HCT116 (cell line): ENCODE data around the gene PCBP3. TPM values are rescaled to one million over a fixed set of nuclear protein-coding genes. Genes with fewer than 3 reads are reported as not detected.
A peak's percentile ranks its signal among the peaks of the same experiment; 100 is the strongest.

Experiments used
- ATAC-seq: fragments of 200-7000 bp; cut with Tn5 transposase; 2 replicates; pipeline ENCODE4 v1.9.1; 2020; ENCODE audit warnings: mild to moderate bottlenecking, moderate library complexity
- BruUV-seq: library from RNA; stranded (reverse); fragments of 400-500 nt; replicated peaks from 2 replicates; lab custom pipeline; 2021; lab: Mats Ljungman, UMichigan
- CTCF ChIA-PET: fragments of 300-600 bp; sonication (Branson Sonifier 250); formaldehyde crosslinking; loops from one replicate; lab custom pipeline; 2021; ENCODE audit warnings: antibody characterized with exemption; lab: Charles Lee
- POLR2A ChIA-PET: fragments of 300-600, 350-600 bp; sonication (Branson Sonifier 250); formaldehyde crosslinking; loops from one replicate; lab custom pipeline; 2021; ENCODE audit warnings: antibody characterized with exemption; lab: Charles Lee
- RAD21 ChIA-PET, 2 experiments: fragments of 300-600 bp; sonication (Branson Sonifier 250); formaldehyde crosslinking; loops; one replicate each; lab custom pipeline; 2023; ENCODE audit warnings: low total read pairs in 2 of 2; ENCODE audit not compliant: uncharacterized antibody in 2 of 2, unreplicated experiment in 2 of 2, low non-redundant PET in 1 of 2; lab: Charles Lee
- DNase-seq: peaks from one replicate; pipeline ENCODE4 v3.0.0-alpha.2; 2010; ENCODE audit warnings: low read depth, low spot score
- H2AFZ ChIP-seq: fragments of 200-600 bp; shearing (Covaris generic), sonication (generic); 2 replicates; pipeline ENCODE4 v1.6.1; 2017; ENCODE audit warnings: low read depth, mixed run types, mixed read lengths, antibody characterized with exemption, low read length; ENCODE audit not compliant: poor library complexity, severe bottlenecking
- H3K27ac ChIP-seq: 2 replicates; pipeline ENCODE4 v1.5.1; 2012; ENCODE audit warnings: low read depth, low read length
- H3K27me3 ChIP-seq: fragments of 200-600 bp; sonication (generic); 2 replicates; pipeline ENCODE4 v1.6.1; 2016; ENCODE audit warnings: mixed run types, low read length, mixed read lengths; ENCODE audit not compliant: insufficient read depth
- H3K36me3 ChIP-seq, 2 experiments: fragments of 200-500 bp in 1 of 2; fragments of 200-600 bp in 1 of 2; sonication (Bioruptor generic) in 1 of 2; sonication (generic) in 1 of 2; 2 replicates each; pipeline versions ENCODE4 v1.5.1 to v1.6.1; 2014 to 2016; ENCODE audit warnings: low read length in 2 of 2, inconsistent platforms in 1 of 2, mixed read lengths in 1 of 2, mixed run types in 1 of 2; ENCODE audit not compliant: insufficient read depth in 2 of 2, control insufficient read depth in 1 of 2
- H3K4me1 ChIP-seq, 2 experiments: fragments of 200-600 bp in 1 of 2; sonication (generic) in 1 of 2; 2 replicates each; pipeline versions ENCODE4 v1.5.1 to v1.6.1; 2012 to 2017; ENCODE audit warnings: low read length in 2 of 2, inconsistent platforms in 1 of 2, mild to moderate bottlenecking in 1 of 2, mixed read lengths in 1 of 2, mixed run types in 1 of 2, moderate library complexity in 1 of 2; ENCODE audit not compliant: insufficient read depth in 2 of 2, control insufficient read depth in 1 of 2
- H3K4me2 ChIP-seq: fragments of 200-600 bp; sonication (generic); 2 replicates; pipeline ENCODE4 v1.6.1; 2017; ENCODE audit warnings: mixed run types, low read length, mixed read lengths
- H3K4me3 ChIP-seq, 2 experiments: fragments of 200-600 bp in 1 of 2; sonication (generic) in 1 of 2; replicated peaks in 1 of 2; 2 replicates each; pipeline ENCODE4 v1.5.1; 2011 to 2016; ENCODE audit warnings: low read length in 2 of 2, control low read depth in 1 of 2, low read depth in 1 of 2, mild to moderate bottlenecking in 1 of 2, mixed read lengths in 1 of 2, mixed run types in 1 of 2
- H3K79me2 ChIP-seq: fragments of 200-600 bp; sonication (generic); 2 replicates; pipeline ENCODE4 v1.6.1; 2017; ENCODE audit warnings: mild to moderate bottlenecking, mixed run types, low read length, moderate library complexity, mixed read lengths; ENCODE audit not compliant: insufficient read depth
- H3K9ac ChIP-seq: fragments of 200-600 bp; sonication (generic); 2 replicates; pipeline ENCODE4 v1.6.1; 2016; ENCODE audit warnings: low read length, mixed read lengths
- H3K9me2 ChIP-seq: fragments of 200-600 bp; sonication (generic), shearing (Covaris generic); 2 replicates; pipeline ENCODE4 v1.6.1; 2017; ENCODE audit warnings: mixed run types, mild to moderate bottlenecking, moderate library complexity; ENCODE audit not compliant: insufficient read depth
- H3K9me3 ChIP-seq, 2 experiments: fragments of 200-500 bp in 1 of 2; fragments of 200-600 bp in 1 of 2; sonication (Bioruptor generic) in 1 of 2; sonication (generic) in 1 of 2; 2 replicates each; pipeline ENCODE4 v1.6.1; 2014 to 2017; ENCODE audit warnings: low read length in 2 of 2, mixed read lengths in 2 of 2, inconsistent platforms in 1 of 2, low read depth in 1 of 2, mild to moderate bottlenecking in 1 of 2, mixed run types in 1 of 2, moderate library complexity in 1 of 2; ENCODE audit not compliant: control insufficient read depth in 1 of 2, insufficient read depth in 1 of 2
- H4K20me1 ChIP-seq: fragments of 200-600 bp; sonication (generic), shearing (Covaris generic); 2 replicates; pipeline ENCODE4 v1.6.1; 2017; ENCODE audit warnings: mixed run types, mild to moderate bottlenecking, moderate library complexity; ENCODE audit not compliant: insufficient read depth
- CBX3 ChIP-seq: IDR thresholded peaks from 2 replicates; pipeline ENCODE4 v1.6.1; 2012; ENCODE audit warnings: low read depth
- CEBPB ChIP-seq: IDR thresholded peaks from 2 replicates; pipeline ENCODE4 v1.6.1; 2012; ENCODE audit warnings: low read depth
- EZH2 ChIP-seq: fragments of 200-600 bp; sonication (generic); IDR thresholded peaks from 2 replicates; pipeline ENCODE4 v1.6.1; 2017; ENCODE audit warnings: antibody characterized with exemption, mixed run types
- EZH2phosphoT487 ChIP-seq: fragments of 200-600 bp; IDR thresholded peaks from 2 replicates; pipeline ENCODE4 v1.6.1; 2018; ENCODE audit warnings: antibody characterized with exemption, borderline replicate concordance
- FOSL1 ChIP-seq: IDR thresholded peaks from 2 replicates; pipeline ENCODE4 v1.6.1; 2012; ENCODE audit warnings: low read depth
- JUND ChIP-seq: IDR thresholded peaks from 2 replicates; pipeline ENCODE4 v1.6.1; 2012
- POLR2AphosphoS5 ChIP-seq: IDR thresholded peaks from 2 replicates; pipeline ENCODE4 v1.6.1; 2011; ENCODE audit warnings: mild to moderate bottlenecking, low read depth, low read length, moderate library complexity
- SP1 ChIP-seq: IDR thresholded peaks from 2 replicates; pipeline ENCODE4 v1.6.1; 2012; ENCODE audit warnings: low read depth
- SRF ChIP-seq: IDR thresholded peaks from 2 replicates; pipeline ENCODE4 v1.6.1; 2012; ENCODE audit warnings: low read depth
- TCF7L2 ChIP-seq: IDR thresholded peaks from 2 replicates; pipeline ENCODE4 v1.7.0; 2011; ENCODE audit warnings: borderline replicate concordance, inconsistent platforms; ENCODE audit not compliant: insufficient read depth, insufficient read length; ENCODE audit errors: extremely low read depth
- ZFX ChIP-seq: fragments of 450-650 bp; IDR thresholded peaks from 2 replicates; pipeline ENCODE4 v1.6.1; 2017
- ZNF274 ChIP-seq: fragments of 200-500 bp; sonication (Bioruptor generic); IDR thresholded peaks from 2 replicates; pipeline ENCODE4 v1.6.1; 2014; ENCODE audit warnings: mild to moderate bottlenecking, low read depth, low read length, inconsistent platforms
- intact Hi-C: fragments of 100-400 bp; cut with micrococcal nuclease; formaldehyde crosslinking; loops from 2 replicates; pipeline ENCODE4 v1.10.0; 2022
- total RNA-seq: library from RNA; stranded (reverse); gene quantifications from one replicate; pipeline ENCODE4 v1.2.1, GENCODE V29; 2021; ENCODE audit not compliant: unreplicated experiment
- TF ChIP-seq, protein P1 (sequence below), 3 experiments: fragments of 200-600 bp in 1 of 3; sonication (generic) in 1 of 3; IDR thresholded peaks in 2 of 3; conservative IDR thresholded peaks in 1 of 3; 2 replicates each; pipeline ENCODE4 v1.5.1; 2012 to 2017; ENCODE audit warnings: low read depth in 2 of 3, low read length in 2 of 3, antibody characterized with exemption in 1 of 3, borderline replicate concordance in 1 of 3, control low read depth in 1 of 3, mild to moderate bottlenecking in 1 of 3, mixed read lengths in 1 of 3, mixed run types in 1 of 3, moderate library complexity in 1 of 3; ENCODE audit not compliant: insufficient read depth in 1 of 3
- TF ChIP-seq, protein P2 (sequence below): IDR thresholded peaks from 2 replicates; pipeline ENCODE4 v1.6.1; 2012

Gene PCBP3
- total RNA-seq, 1 experiment from 2014 or later: 3.1 TPM

- Histone ChIP-seq H3K4me3 (no peak overlapping the region), H2AFZ (no peak overlapping the region), H3K36me3 (no peaks in the 10 kb centered on the region), H3K4me1 (peaks cover 21 to 27% of the 10 kb centered on the region in 2 experiments), H3K9ac (no peak overlapping the region), H3K9me3 (no peaks in the 10 kb centered on the region), H3K27me3 (no peaks in the 10 kb centered on the region), H4K20me1 (no peaks in the 10 kb centered on the region), H3K9me2 (no peaks in the 10 kb centered on the region), H3K4me2 (peak overlapping the region; percentile 19; the same call in 1 of the 2 replicates), H3K79me2 (no peaks in the 10 kb centered on the region)
- ChIA-PET POLR2A (no interaction called here), RAD21 (no interaction called here)
- peak; percentile 9 for ATAC-seq
- BruUV-seq: no TSS peak
- TF ChIP-seq ZFX (no peak), CEBPB (no peak), SRF (no peak), JUND (no peak), EZH2phosphoT487 (no peak), ZNF274 (no peak), POLR2AphosphoS5 (no peak), TCF7L2 (no peak), EZH2 (no peak), CBX3 (no peak), FOSL1 (no peak), SP1 (no peak)
- TF ChIP-seq, protein P1, sequence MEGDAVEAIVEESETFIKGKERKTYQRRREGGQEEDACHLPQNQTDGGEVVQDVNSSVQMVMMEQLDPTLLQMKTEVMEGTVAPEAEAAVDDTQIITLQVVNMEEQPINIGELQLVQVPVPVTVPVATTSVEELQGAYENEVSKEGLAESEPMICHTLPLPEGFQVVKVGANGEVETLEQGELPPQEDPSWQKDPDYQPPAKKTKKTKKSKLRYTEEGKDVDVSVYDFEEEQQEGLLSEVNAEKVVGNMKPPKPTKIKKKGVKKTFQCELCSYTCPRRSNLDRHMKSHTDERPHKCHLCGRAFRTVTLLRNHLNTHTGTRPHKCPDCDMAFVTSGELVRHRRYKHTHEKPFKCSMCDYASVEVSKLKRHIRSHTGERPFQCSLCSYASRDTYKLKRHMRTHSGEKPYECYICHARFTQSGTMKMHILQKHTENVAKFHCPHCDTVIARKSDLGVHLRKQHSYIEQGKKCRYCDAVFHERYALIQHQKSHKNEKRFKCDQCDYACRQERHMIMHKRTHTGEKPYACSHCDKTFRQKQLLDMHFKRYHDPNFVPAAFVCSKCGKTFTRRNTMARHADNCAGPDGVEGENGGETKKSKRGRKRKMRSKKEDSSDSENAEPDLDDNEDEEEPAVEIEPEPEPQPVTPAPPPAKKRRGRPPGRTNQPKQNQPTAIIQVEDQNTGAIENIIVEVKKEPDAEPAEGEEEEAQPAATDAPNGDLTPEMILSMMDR (IDR thresholded peaks at IDR 0.05 in 2 of 3, conservative IDR thresholded peaks at IDR 0.05 in 1 of 3; ENCODE audit: borderline replicate concordance in 1 of 3, insufficient read depth in 1 of 3, low read depth in 2 of 3, low read length in 2 of 3): no peak
- TF ChIP-seq, protein P2, sequence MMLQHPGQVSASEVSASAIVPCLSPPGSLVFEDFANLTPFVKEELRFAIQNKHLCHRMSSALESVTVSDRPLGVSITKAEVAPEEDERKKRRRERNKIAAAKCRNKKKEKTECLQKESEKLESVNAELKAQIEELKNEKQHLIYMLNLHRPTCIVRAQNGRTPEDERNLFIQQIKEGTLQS: no peak
- TF ChIP-seq, all 23 proteins: peak for 0
- peak overlapping the region; percentile 7; the same call in 1 of the 2 replicates for H3K27ac ChIP-seq
- no peak for DNase-seq
- intact Hi-C loops: loop anchor here (5.0 to 10.0 kb wide), 4 partner anchors 132 to 355 kb away; partner anchors contain the start of genes C21orf58 and PCNT
- CTCF ChIA-PET: no interaction called here
These were observed 326.6 kb downstream of the PCBP3 start for GRCh38 chr21:45969921-45970673.
